ENCODE measurements around the gene ME3. TPM values are rescaled to one million over a fixed set of nuclear protein-coding genes. Genes with fewer than 3 reads are reported as not detected.
"Not testable (repeated sequence)": the region's sequence is repeated elsewhere in the genome, so short reads cannot be mapped to it uniquely, and the experiment has no call there.

Gene ME3
- total and polyA plus RNA-seq, 7 experiments from 2014 or later = 0.48 to 13.7 (median 6.4) TPM

DNA sequence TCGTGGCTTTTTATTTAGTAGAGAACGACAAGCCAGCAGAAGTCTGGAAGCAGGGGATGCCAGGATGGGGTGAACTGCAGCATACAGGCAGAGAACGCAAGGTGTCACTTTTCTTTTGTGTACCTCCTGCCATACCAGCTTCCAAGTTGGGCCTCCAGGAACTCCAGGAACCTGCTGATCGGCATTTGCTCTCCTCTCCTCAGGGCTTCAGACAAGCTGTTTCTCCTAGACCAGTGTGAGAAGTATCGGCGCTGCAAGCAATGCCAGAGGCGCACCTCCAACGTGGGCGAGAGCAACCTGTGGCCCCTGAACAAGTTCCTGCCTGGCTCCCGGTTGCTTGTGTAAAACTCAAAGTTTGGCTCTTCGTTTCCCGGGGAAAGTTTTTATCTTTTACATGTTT is 250.0 kb downstream of the ME3 start:
- H3K27ac Mint-ChIP-seq = no peak overlapping the region
- ATAC-seq = no peak
- Histone ChIP-seq H3K36me3 (ENCODE audit: control insufficient read depth in 2 of 3, insufficient read depth in 3 of 3, low read length in 3 of 3) (no peaks in the 10 kb centered on the region), H3K4me1 (ENCODE audit: control insufficient read depth in 2 of 2, insufficient read depth in 2 of 2, low read length in 2 of 2) (no peaks in the 10 kb centered on the region), H3K27me3 (ENCODE audit: control insufficient read depth in 2 of 2, insufficient read depth in 2 of 2, low read length in 2 of 2) (no peaks in the 10 kb centered on the region), H3K4me3 (ENCODE audit: low read length) (no peak overlapping the region), H3K27ac (ENCODE audit: low read depth, low read length) (no peak overlapping the region), H3K9me3 (ENCODE audit: control insufficient read depth in 2 of 3, low read length in 3 of 3) (no peaks in the 10 kb centered on the region)
- intact Hi-C loops (cut with micrococcal nuclease) = no loop called here
- peaks cover 0 to 6% (median 0%) of the 10 kb centered on the region in 5 donors for H3K27me3 Mint-ChIP-seq
- ChIA-PET CTCF (no interaction called here), POLR2A (interaction anchor here (0.7 kb wide), 1 partner anchor 140 kb away, joined by 3 read pairs; no protein-coding TSS in a partner anchor)
- H3K4me3 Mint-ChIP-seq = no peak overlapping the region
- peaks cover 0 to 20% (median 6%) of the 10 kb centered on the region in 11 donors for H3K9me3 Mint-ChIP-seq
- DNase-seq = no peak
- H3K36me3 Mint-ChIP-seq = peaks cover 0 to 21% (median 16%) of the 10 kb centered on the region in 5 donors
- H3K4me1 Mint-ChIP-seq = peaks cover 0 to 5% (median 0%) of the 10 kb centered on the region in 7 donors

DNA sequence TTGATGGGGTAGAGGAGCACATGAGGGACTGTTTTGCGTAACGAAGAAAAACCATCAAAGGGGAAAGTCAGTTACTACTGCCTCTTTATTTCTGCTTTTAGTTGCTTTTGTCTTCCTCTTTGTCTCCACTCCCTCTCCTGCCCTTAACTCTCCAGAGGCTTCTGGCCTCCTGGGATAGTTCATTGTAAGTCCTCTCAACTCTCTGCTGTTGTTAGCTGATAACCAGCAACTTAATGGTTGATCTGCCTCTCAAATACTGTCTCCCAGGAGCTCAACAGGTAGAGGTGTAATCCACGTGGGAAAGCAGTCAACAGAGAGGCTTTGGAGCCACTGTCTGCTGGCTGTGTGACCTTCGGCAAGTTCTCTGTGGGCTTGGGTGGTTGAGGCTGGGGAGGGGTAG is 250.5 kb downstream of the ME3 start:
- Histone ChIP-seq H3K4me3 (ENCODE audit: low read length) (no peak overlapping the region), H3K27ac (ENCODE audit: low read depth, low read length) (no peak overlapping the region), H3K9me3 (ENCODE audit: control insufficient read depth in 2 of 3, low read length in 3 of 3) (no peaks in the 10 kb centered on the region), H3K4me1 (ENCODE audit: control insufficient read depth in 2 of 2, insufficient read depth in 2 of 2, low read length in 2 of 2) (no peaks in the 10 kb centered on the region), H3K36me3 (ENCODE audit: control insufficient read depth in 2 of 3, insufficient read depth in 3 of 3, low read length in 3 of 3) (no peaks in the 10 kb centered on the region), H3K27me3 (ENCODE audit: control insufficient read depth in 2 of 2, insufficient read depth in 2 of 2, low read length in 2 of 2) (no peaks in the 10 kb centered on the region)
- DNase-seq (no peak), ATAC-seq (no peak)
- H3K36me3 Mint-ChIP-seq = peaks cover 0 to 21% (median 16%) of the 10 kb centered on the region in 5 donors
- H3K27me3 Mint-ChIP-seq = peaks cover 0 to 4% (median 0%) of the 10 kb centered on the region in 5 donors
- ChIA-PET POLR2A (interaction anchor here (0.7 kb wide), 1 partner anchor 139 kb away, joined by 3 read pairs; no protein-coding TSS in a partner anchor), CTCF (interaction anchor here (0.7 kb wide), 1 partner anchor 64 kb away, joined by 3 read pairs; no protein-coding TSS in a partner anchor)
- H3K27ac Mint-ChIP-seq = no peak overlapping the region
- H3K9me3 Mint-ChIP-seq = peaks cover 0 to 16% (median 4%) of the 10 kb centered on the region in 11 donors
- H3K4me1 Mint-ChIP-seq = peaks cover 0 to 5% (median 0%) of the 10 kb centered on the region in 7 donors
- intact Hi-C loops (cut with micrococcal nuclease) = no loop called here
- no peak overlapping the region for H3K4me3 Mint-ChIP-seq

DNA sequence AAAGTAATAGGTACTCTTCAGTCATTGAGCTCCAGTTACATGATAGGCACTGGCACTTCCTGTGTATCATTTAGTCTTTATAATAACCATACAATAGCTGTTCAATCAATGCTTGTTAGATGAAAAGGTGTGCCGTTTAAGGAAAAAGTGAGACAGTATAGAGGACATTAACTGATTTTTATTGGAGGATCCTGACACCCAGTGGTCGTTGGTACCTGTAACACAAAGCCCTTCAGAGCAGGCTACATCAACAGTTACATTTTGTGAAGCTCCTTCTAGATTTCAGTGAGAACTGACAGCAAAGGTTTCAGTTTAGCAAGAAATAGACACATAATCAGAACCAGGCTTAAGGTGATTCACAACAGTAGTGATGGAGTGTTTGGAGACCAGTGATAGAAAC is 253.5 kb downstream of the ME3 start:
- H3K27ac ChIP-seq (ENCODE audit: low read depth, low read length) = no peak overlapping the region
- no peaks in the 10 kb centered on the region for H3K9me3 ChIP-seq (ENCODE audit: control insufficient read depth in 2 of 3, low read length in 3 of 3)
- Mint-ChIP-seq H3K27ac (no peak overlapping the region), H3K36me3 (peaks cover 0 to 23% (median 9%) of the 10 kb centered on the region in 5 donors), H3K4me3 (no peak overlapping the region), H3K4me1 (peaks cover 0 to 5% (median 0%) of the 10 kb centered on the region in 7 donors), H3K27me3 (no peaks in the 10 kb centered on the region), H3K9me3 (no peaks in the 10 kb centered on the region)
- ChIA-PET POLR2A (no interaction called here), CTCF (no interaction called here)
- no peaks in the 10 kb centered on the region for H3K27me3 ChIP-seq (ENCODE audit: control insufficient read depth in 2 of 2, insufficient read depth in 2 of 2, low read length in 2 of 2)
- H3K4me1 ChIP-seq (ENCODE audit: control insufficient read depth in 2 of 2, insufficient read depth in 2 of 2, low read length in 2 of 2) = no peaks in the 10 kb centered on the region
- DNase-seq = no peak
- intact Hi-C loops (cut with micrococcal nuclease) = no loop called here
- no peak for ATAC-seq
- no peaks in the 10 kb centered on the region for H3K36me3 ChIP-seq (ENCODE audit: control insufficient read depth in 2 of 3, insufficient read depth in 3 of 3, low read length in 3 of 3)
- no peak overlapping the region for H3K4me3 ChIP-seq (ENCODE audit: low read length)

DNA sequence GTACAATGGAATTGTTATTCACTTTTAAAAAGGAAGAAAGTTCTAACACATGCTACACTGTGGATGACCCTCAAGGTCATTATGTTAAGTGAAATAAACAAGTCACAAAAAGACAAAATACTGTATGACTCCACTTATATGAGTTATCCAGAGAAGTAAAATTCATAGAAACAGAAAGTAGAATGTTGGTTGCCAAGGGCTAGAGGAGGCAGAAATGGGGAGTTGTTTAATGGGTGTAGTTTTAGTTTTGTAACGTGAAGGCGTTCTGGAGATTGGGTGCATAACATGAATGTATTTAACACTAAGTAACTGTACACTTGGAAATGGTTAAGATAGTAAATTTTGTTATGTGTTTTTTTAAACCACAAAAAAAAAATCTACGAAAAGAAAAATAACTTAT is 253.9 kb downstream of the ME3 start:
- H3K4me1 ChIP-seq (ENCODE audit: control insufficient read depth in 2 of 2, insufficient read depth in 2 of 2, low read length in 2 of 2) = no peaks in the 10 kb centered on the region
- H3K36me3 ChIP-seq (ENCODE audit: control insufficient read depth in 2 of 3, insufficient read depth in 3 of 3, low read length in 3 of 3) = no peaks in the 10 kb centered on the region
- no peak overlapping the region for H3K4me3 ChIP-seq (ENCODE audit: low read length)
- CTCF ChIA-PET = no interaction called here
- Mint-ChIP-seq H3K36me3 (peaks cover 0 to 24% (median 9%) of the 10 kb centered on the region in 5 donors), H3K27ac (no peak overlapping the region), H3K4me3 (no peak overlapping the region), H3K27me3 (no peaks in the 10 kb centered on the region), H3K9me3 (no peaks in the 10 kb centered on the region), H3K4me1 (peaks cover 0 to 5% (median 0%) of the 10 kb centered on the region in 7 donors)
- no peak for DNase-seq
- H3K27me3 ChIP-seq (ENCODE audit: control insufficient read depth in 2 of 2, insufficient read depth in 2 of 2, low read length in 2 of 2) = no peaks in the 10 kb centered on the region
- POLR2A ChIA-PET = no interaction called here
- ATAC-seq = no peak
- no peak overlapping the region for H3K27ac ChIP-seq (ENCODE audit: low read depth, low read length)
- no peaks in the 10 kb centered on the region for H3K9me3 ChIP-seq (ENCODE audit: control insufficient read depth in 2 of 3, low read length in 3 of 3)
- intact Hi-C loops (cut with micrococcal nuclease) = no loop called here

DNA sequence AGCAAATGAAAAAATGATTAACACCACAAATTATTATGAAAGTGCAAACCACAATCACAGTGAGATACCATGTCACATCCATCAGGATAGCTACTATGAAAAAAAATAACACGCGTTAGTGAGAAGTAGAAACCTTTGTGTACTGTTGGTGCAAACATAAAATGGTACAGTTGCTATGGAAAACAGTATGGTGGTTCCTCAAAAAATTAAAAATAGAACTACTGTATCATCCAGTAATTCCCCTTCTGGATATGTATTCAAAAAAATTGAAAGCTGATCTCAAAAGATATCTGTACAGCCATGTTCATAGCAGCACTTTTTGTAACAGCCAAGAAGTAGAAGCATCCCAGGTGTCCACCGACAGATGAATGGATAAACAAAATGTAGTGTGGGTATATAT is 254.3 kb downstream of the ME3 start:
- H3K27ac Mint-ChIP-seq = no peak overlapping the region
- H3K27me3 Mint-ChIP-seq = no peaks in the 10 kb centered on the region
- no peaks in the 10 kb centered on the region for H3K4me1 ChIP-seq (ENCODE audit: control insufficient read depth in 2 of 2, insufficient read depth in 2 of 2, low read length in 2 of 2)
- no peaks in the 10 kb centered on the region for H3K9me3 Mint-ChIP-seq
- ChIA-PET POLR2A (no interaction called here), CTCF (no interaction called here)
- H3K27me3 ChIP-seq (ENCODE audit: control insufficient read depth in 2 of 2, insufficient read depth in 2 of 2, low read length in 2 of 2) = no peaks in the 10 kb centered on the region
- no peak overlapping the region for H3K4me3 Mint-ChIP-seq
- intact Hi-C loops (cut with micrococcal nuclease) = no loop called here
- H3K36me3 ChIP-seq (ENCODE audit: control insufficient read depth in 2 of 3, insufficient read depth in 3 of 3, low read length in 3 of 3) = no peaks in the 10 kb centered on the region
- ATAC-seq = no peak
- no peak overlapping the region for H3K27ac ChIP-seq (ENCODE audit: low read depth, low read length)
- H3K4me1 Mint-ChIP-seq = peaks cover 0 to 5% (median 0%) of the 10 kb centered on the region in 7 donors
- no peak for DNase-seq
- no peak overlapping the region for H3K4me3 ChIP-seq (ENCODE audit: low read length)
- no peaks in the 10 kb centered on the region for H3K9me3 ChIP-seq (ENCODE audit: control insufficient read depth in 2 of 3, low read length in 3 of 3)
- peaks cover 0 to 26% (median 6%) of the 10 kb centered on the region in 5 donors for H3K36me3 Mint-ChIP-seq

DNA sequence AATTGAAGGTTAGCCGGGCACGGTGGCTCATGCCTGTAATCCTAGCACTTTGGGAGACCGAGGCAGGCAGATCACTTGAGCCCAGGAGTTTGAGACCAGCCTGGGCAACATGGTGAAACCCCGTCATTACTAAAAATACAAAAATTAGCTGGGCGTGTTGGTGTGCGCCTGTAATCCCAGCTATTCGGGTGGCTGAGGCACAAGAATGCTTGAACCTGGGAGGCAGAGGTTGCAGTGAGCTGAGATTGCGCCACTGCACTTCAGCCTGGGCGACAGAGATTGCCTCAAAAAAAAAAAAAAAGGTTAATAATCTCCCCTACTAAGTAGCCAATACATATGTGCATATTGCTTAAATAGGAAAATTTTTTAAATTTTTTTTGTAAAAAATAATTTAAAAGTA is 255.5 kb downstream of the ME3 start:
- DNase-seq; intact Hi-C loops (cut with micrococcal nuclease); H3K4me3 Mint-ChIP-seq; H3K4me1 ChIP-seq (ENCODE audit: control insufficient read depth in 2 of 2, insufficient read depth in 2 of 2, low read length in 2 of 2); ATAC-seq; H3K9me3 ChIP-seq (ENCODE audit: control insufficient read depth in 2 of 3, low read length in 3 of 3); H3K27me3 Mint-ChIP-seq; H3K36me3 ChIP-seq (ENCODE audit: control insufficient read depth in 2 of 3, insufficient read depth in 3 of 3, low read length in 3 of 3); H3K27ac ChIP-seq (ENCODE audit: low read depth, low read length); H3K4me3 ChIP-seq (ENCODE audit: low read length); H3K27ac Mint-ChIP-seq; H3K9me3 Mint-ChIP-seq; POLR2A ChIA-PET; H3K27me3 ChIP-seq (ENCODE audit: control insufficient read depth in 2 of 2, insufficient read depth in 2 of 2, low read length in 2 of 2); H3K4me1 Mint-ChIP-seq: not testable (repeated sequence)
- CTCF ChIA-PET = interaction anchor here (0.6 kb wide), 2 partner anchors 50 to 628 kb away, joined by 3 to 5 read pairs; no protein-coding TSS in a partner anchor
- H3K36me3 Mint-ChIP-seq = peaks cover 0 to 27% (median 2%) of the 10 kb centered on the region in 5 donors

DNA sequence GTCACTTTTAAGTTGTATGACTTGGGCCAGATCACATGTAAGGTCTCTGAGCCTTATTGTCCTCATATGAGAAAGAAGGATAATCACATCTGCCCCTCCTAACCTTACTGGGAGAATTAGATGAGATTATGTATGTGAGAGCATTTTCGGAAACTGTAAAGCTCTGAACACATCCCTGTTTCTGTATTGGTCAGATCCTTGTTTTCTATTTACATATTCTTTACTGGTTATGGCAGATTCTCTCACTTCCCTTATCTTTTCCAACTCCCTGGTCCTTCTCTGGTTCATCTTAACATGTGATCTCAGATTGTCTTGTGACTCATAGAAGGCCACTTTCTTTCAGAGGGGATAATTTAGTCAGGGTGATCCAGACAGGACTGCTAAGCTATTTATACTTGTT is 255.9 kb downstream of the ME3 start:
- no peaks in the 10 kb centered on the region for H3K4me1 ChIP-seq (ENCODE audit: control insufficient read depth in 2 of 2, insufficient read depth in 2 of 2, low read length in 2 of 2)
- H3K9me3 ChIP-seq (ENCODE audit: control insufficient read depth in 2 of 3, low read length in 3 of 3) = no peaks in the 10 kb centered on the region
- intact Hi-C loops (cut with micrococcal nuclease) = no loop called here
- ATAC-seq = peak; percentile 24
- no peaks in the 10 kb centered on the region for H3K36me3 ChIP-seq (ENCODE audit: control insufficient read depth in 2 of 3, insufficient read depth in 3 of 3, low read length in 3 of 3)
- H3K4me3 ChIP-seq (ENCODE audit: low read length) = no peak overlapping the region
- Mint-ChIP-seq H3K27me3 (no peaks in the 10 kb centered on the region), H3K4me1 (peaks cover 0 to 5% (median 0%) of the 10 kb centered on the region in 7 donors), H3K27ac (no peak overlapping the region), H3K36me3 (peaks cover 0 to 27% (median 0%) of the 10 kb centered on the region in 5 donors), H3K4me3 (no peak overlapping the region), H3K9me3 (no peaks in the 10 kb centered on the region)
- POLR2A ChIA-PET = no interaction called here
- no peak for DNase-seq
- CTCF ChIA-PET = interaction anchor here (0.6 kb wide), 2 partner anchors 49 to 628 kb away, joined by 3 to 5 read pairs; no protein-coding TSS in a partner anchor
- no peak overlapping the region for H3K27ac ChIP-seq (ENCODE audit: low read depth, low read length)
- H3K27me3 ChIP-seq (ENCODE audit: control insufficient read depth in 2 of 2, insufficient read depth in 2 of 2, low read length in 2 of 2) = no peaks in the 10 kb centered on the region

Measured in naive thymus-derived CD4-positive, alpha-beta T cell (primary cell).